ENCODE results near the gene RNF6.

- TF ChIP-seq BRCA1 (IDR thresholded peaks at IDR 0.05; ENCODE audit: low read depth, low read length) = no peak
- no peak for TF ChIP-seq POLR2A (IDR thresholded peaks at IDR 0.05; ENCODE audit: low read depth, low read length)
- no peak for TF ChIP-seq NR2F1 (conservative IDR thresholded peaks at IDR 0.05)
- no peak for TF ChIP-seq CTCF (IDR thresholded peaks at IDR 0.05 in 2 of 3, conservative IDR thresholded peaks at IDR 0.05 in 1 of 3; ENCODE audit: control insufficient read depth in 2 of 3, extremely low read depth in 1 of 3, insufficient read depth in 1 of 3, low read depth in 3 of 3, low read length in 3 of 3)
- no peak for TF ChIP-seq STAT1 (conservative IDR thresholded peaks at IDR 0.05)
These were observed 754 bp downstream of the RNF6 start for GRCh38 chr13:26221399-26221720.
